HL-60 (cell line): ENCODE measurements around the gene GPR39.

Experiments
- CTCF ChIP-seq: IDR thresholded peaks from one replicate; pipeline ENCODE4 v1.5.1; 2011; ENCODE audit warnings: low read length, control low read depth, inconsistent platforms; ENCODE audit not compliant: insufficient read depth
- GABPA ChIP-seq: IDR thresholded peaks from 2 replicates; pipeline ENCODE4 v1.6.1; 2012; ENCODE audit warnings: low read depth
- REST ChIP-seq: IDR thresholded peaks from 2 replicates; pipeline ENCODE4 v1.6.1; 2012; ENCODE audit warnings: low read depth; ENCODE audit not compliant: insufficient replicate concordance

GRCh38 chr2:132538331-132538855, 121.8 kb downstream of the GPR39 start:
- TF ChIP-seq CTCF (no peak), GABPA (no peak), REST (no peak)
